ENCODE data around the gene PANX2. TPM values are rescaled to one million over a fixed set of nuclear protein-coding genes. Genes with fewer than 3 reads are reported as not detected.

The PANX2 gene
- total and polyA plus RNA-seq, 2 of the 4 experiments (the other 2 are of a cell fraction): 0.18 to 1.7 TPM

DNA sequence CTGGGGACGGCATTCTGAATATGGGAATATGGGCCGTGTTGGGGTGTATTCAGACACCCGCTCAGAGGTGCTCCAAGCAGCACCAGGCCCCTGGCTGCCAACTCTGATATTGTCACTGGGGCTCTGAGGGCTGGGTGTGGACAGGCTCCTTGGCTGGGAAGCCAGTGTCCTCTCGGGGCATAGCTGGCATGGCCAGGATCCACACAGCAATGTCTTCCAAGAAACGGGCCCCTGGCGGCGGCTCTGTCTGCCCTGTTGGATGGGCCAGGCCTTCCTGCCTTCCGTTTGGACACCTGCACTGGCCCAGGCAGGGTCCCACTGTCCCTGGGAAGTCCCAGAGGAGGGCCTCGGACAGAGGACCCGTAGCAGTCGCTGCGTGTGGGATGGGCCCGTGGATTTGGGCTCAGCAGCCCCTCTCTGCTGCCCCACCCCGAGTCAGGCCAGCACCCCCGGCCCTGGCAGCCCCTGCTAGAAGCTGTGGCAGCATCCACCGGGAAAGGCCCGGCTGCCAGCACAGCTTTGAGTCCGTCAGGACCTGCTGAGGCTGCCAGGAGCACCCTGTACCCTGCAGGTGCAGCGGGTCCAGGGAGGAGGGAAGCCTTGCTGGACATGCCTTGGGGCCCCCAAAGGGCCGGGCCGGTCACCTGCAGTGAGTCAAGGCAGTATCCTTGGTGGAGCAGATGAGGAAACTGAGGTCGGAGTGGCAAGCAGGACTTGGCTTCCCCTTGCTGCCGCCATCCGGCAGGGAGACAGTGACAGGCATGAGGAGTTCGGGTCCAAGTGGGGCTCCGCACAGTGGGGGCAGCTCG, 4.1 kb downstream of the PANX2 start:
- H2AK9ac ChIP-seq (replicated peaks; ENCODE audit: low read depth, low read length, poor library complexity): no peak overlapping the region
- WGBS, 2 experiments (ENCODE audit: extremely low coverage in 2 of 2, insufficient read length in 1 of 2): 87% methylated on average over 18 of the region's 27 CpGs; no CpG with 5 or more reads in 1 of the 2 experiments
- H4K8ac ChIP-seq (ENCODE audit: low read depth in 2 of 2, low read length in 2 of 2): no peak overlapping the region
- ChIA-PET POLR2A (ENCODE audit: unreplicated experiment) (no interaction called here), CTCF (no interaction called here)
- no peak for TF ChIP-seq BHLHE40 (IDR thresholded peaks at IDR 0.05; ENCODE audit: low read depth, low read length)
- TF ChIP-seq CHD1 (IDR thresholded peaks at IDR 0.05; ENCODE audit: low read depth, low read length): no peak
- TF ChIP-seq RCOR1 (IDR thresholded peaks at IDR 0.05; ENCODE audit: insufficient replicate concordance, low read length): no peak
- TF ChIP-seq, protein P1, sequence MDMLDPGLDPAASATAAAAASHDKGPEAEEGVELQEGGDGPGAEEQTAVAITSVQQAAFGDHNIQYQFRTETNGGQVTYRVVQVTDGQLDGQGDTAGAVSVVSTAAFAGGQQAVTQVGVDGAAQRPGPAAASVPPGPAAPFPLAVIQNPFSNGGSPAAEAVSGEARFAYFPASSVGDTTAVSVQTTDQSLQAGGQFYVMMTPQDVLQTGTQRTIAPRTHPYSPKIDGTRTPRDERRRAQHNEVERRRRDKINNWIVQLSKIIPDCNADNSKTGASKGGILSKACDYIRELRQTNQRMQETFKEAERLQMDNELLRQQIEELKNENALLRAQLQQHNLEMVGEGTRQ (IDR thresholded peaks at IDR 0.05; ENCODE audit: low read depth, low read length): no peak
- TF ChIP-seq SMC3 (IDR thresholded peaks at IDR 0.05; ENCODE audit: low read depth, low read length): no peak
- TF ChIP-seq MAZ (IDR thresholded peaks at IDR 0.05; ENCODE audit: borderline replicate concordance, low read depth, low read length): no peak
- no peak for TF ChIP-seq RFX5 (IDR thresholded peaks at IDR 0.05; ENCODE audit: low read depth, low read length)
- TF ChIP-seq, protein P2, sequence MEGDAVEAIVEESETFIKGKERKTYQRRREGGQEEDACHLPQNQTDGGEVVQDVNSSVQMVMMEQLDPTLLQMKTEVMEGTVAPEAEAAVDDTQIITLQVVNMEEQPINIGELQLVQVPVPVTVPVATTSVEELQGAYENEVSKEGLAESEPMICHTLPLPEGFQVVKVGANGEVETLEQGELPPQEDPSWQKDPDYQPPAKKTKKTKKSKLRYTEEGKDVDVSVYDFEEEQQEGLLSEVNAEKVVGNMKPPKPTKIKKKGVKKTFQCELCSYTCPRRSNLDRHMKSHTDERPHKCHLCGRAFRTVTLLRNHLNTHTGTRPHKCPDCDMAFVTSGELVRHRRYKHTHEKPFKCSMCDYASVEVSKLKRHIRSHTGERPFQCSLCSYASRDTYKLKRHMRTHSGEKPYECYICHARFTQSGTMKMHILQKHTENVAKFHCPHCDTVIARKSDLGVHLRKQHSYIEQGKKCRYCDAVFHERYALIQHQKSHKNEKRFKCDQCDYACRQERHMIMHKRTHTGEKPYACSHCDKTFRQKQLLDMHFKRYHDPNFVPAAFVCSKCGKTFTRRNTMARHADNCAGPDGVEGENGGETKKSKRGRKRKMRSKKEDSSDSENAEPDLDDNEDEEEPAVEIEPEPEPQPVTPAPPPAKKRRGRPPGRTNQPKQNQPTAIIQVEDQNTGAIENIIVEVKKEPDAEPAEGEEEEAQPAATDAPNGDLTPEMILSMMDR (conservative IDR thresholded peaks at IDR 0.05; ENCODE audit: low read depth, low read length): no peak
- no peak overlapping the region for H4K91ac ChIP-seq (ENCODE audit: insufficient read depth, low read depth, low read length)
- H2BK120ac ChIP-seq (ENCODE audit: low read depth, low read length): no peak overlapping the region
- H3K27me3 ChIP-seq (ENCODE audit: control insufficient read depth, insufficient read depth, low read length): peaks cover 18% of the 10 kb centered on the region
- no peak overlapping the region for H3K18ac ChIP-seq (ENCODE audit: low read depth, low read length)
- H3K9me3 ChIP-seq (ENCODE audit: control insufficient read depth, insufficient read depth, low read length): no peaks in the 10 kb centered on the region
- H3K79me1 ChIP-seq (ENCODE audit: low read depth in 1 of 2, low read length in 2 of 2): no peaks in the 10 kb centered on the region
- no peak overlapping the region for H2BK15ac ChIP-seq (ENCODE audit: low read depth, low read length)
- peaks cover 2% of the 10 kb centered on the region; the same call in 1 of the 2 replicates for H3K36me3 ChIP-seq (ENCODE audit: control insufficient read depth, insufficient read depth, low read length)
- H3K9ac ChIP-seq (ENCODE audit: low read depth, low read length): no peak overlapping the region
- H3K4me2 ChIP-seq (ENCODE audit: low read depth, low read length): no peak overlapping the region
- intact Hi-C loops (cut with micrococcal nuclease) (no loop called here), in situ Hi-C loops (cut with MboI; ENCODE audit: low sequenced_read_pairs) (no loop called here), dilution Hi-C loops (cut with HindIII; ENCODE audit: low sequenced_read_pairs, unreplicated experiment) (no loop called here)
- H2AFZ ChIP-seq (replicated peaks; ENCODE audit: low read length, poor library complexity): no peak overlapping the region
- no peak overlapping the region for H2AK5ac ChIP-seq (ENCODE audit: low read depth, low read length)
- no peak overlapping the region for H3K23ac ChIP-seq (ENCODE audit: low read depth, low read length)
- H3K4me3 ChIP-seq (ENCODE audit: insufficient read depth, low read depth, low read length): no peak overlapping the region
- no peak overlapping the region for H3K27ac ChIP-seq (ENCODE audit: insufficient read depth, low read length)
- no peak overlapping the region for H4K5ac ChIP-seq (ENCODE audit: low read depth, low read length)
- no peak for DNase-seq
- no peak overlapping the region for H2BK5ac ChIP-seq (ENCODE audit: low read depth, low read length, poor library complexity, severe bottlenecking)
- no peak overlapping the region for H3K14ac ChIP-seq (replicated peaks; ENCODE audit: low read depth, low read length)
- no peak overlapping the region for H3K4ac ChIP-seq (ENCODE audit: low read depth, low read length)
- no peaks in the 10 kb centered on the region for H3K4me1 ChIP-seq (ENCODE audit: control insufficient read depth, insufficient read depth, low read length)
- no peaks in the 10 kb centered on the region for H4K20me1 ChIP-seq (ENCODE audit: insufficient read depth, low read length)
- no peak overlapping the region for H2BK20ac ChIP-seq (ENCODE audit: low read depth, low read length)
- no peak for ATAC-seq (ENCODE audit: low read depth)
- no peak overlapping the region for H3K56ac ChIP-seq (ENCODE audit: extremely low read depth, insufficient read depth, low read length)
- H3K9me1 ChIP-seq (ENCODE audit: insufficient read depth, low read length): no peaks in the 10 kb centered on the region
- no TSS peak for BruUV-seq (replicated peaks)

Data from IMR-90 (cell line).